ENCODE results near the gene RGS18.

- TF ChIP-seq CTCF (conservative IDR thresholded peaks at IDR 0.05; ENCODE audit: low read depth in 2 of 2) = no peak
- no peak for TF ChIP-seq EZH2 (IDR thresholded peaks at IDR 0.05; ENCODE audit: low read depth, unreplicated experiment)
- TF ChIP-seq POLR2AphosphoS5 (IDR thresholded peaks at IDR 0.05; ENCODE audit: low read depth) = no peak
Measured at GRCh38 chr1:192118881-192119405, 39.3 kb upstream of the RGS18 start.
